Measurements from ENCODE around the gene SNX9.

SNX9 gene

GRCh38 chr6:157860505-157860991 lies 37.5 kb downstream of the SNX9 start:
- Histone ChIP-seq H3K27me3 (ENCODE audit: control insufficient read depth, insufficient read depth, low read length) (no peaks in the 10 kb centered on the region), H3K9ac (ENCODE audit: low read length) (no peak overlapping the region), H3K36me3 (ENCODE audit: control insufficient read depth, insufficient read depth, low read length) (no peaks in the 10 kb centered on the region), H3K9me3 (ENCODE audit: control insufficient read depth, insufficient read depth, low read depth, low read length) (no peaks in the 10 kb centered on the region; the same call in 1 of the 2 replicates), H3K27ac (ENCODE audit: low read depth, low read length) (no peak overlapping the region), H3K4me3 (ENCODE audit: low read depth, low read length) (no peak overlapping the region), H3K4me1 (ENCODE audit: control insufficient read depth, insufficient read depth, low read length) (peaks cover 24% of the 10 kb centered on the region)

DNA sequence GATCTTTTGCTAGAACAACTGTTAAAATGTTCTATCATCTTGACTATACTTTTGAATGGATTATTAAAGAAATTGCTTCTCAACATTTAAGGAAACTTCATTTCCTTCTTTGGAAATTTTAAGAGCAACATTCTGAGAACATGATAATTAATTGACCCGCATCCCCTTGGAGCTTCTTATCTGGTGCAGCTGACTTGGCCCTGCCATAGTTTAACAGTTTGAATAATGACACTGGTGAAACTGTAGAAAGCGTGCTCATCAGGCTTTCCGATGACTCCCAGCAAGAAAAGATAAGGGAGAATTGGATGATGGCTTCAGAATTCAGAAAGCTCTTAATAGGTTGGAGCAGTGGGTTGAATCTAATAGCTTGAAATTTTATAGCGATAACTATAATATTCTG lies 38.1 kb downstream of the SNX9 start:
- Histone ChIP-seq H3K9me3 (ENCODE audit: control insufficient read depth, insufficient read depth, low read depth, low read length) (no peaks in the 10 kb centered on the region; the same call in 1 of the 2 replicates), H3K36me3 (ENCODE audit: control insufficient read depth, insufficient read depth, low read length) (no peaks in the 10 kb centered on the region), H3K4me3 (ENCODE audit: low read depth, low read length) (no peak overlapping the region), H3K9ac (ENCODE audit: low read length) (no peak overlapping the region), H3K4me1 (ENCODE audit: control insufficient read depth, insufficient read depth, low read length) (peaks cover 24% of the 10 kb centered on the region), H3K27me3 (ENCODE audit: control insufficient read depth, insufficient read depth, low read length) (no peaks in the 10 kb centered on the region), H3K27ac (ENCODE audit: low read depth, low read length) (no peak overlapping the region)

- Histone ChIP-seq H3K4me1 (ENCODE audit: control insufficient read depth, insufficient read depth, low read length) (peaks cover 27% of the 10 kb centered on the region), H3K27me3 (ENCODE audit: control insufficient read depth, insufficient read depth, low read length) (no peaks in the 10 kb centered on the region), H3K9me3 (ENCODE audit: control insufficient read depth, insufficient read depth, low read depth, low read length) (no peaks in the 10 kb centered on the region; the same call in 1 of the 2 replicates), H3K4me3 (ENCODE audit: low read depth, low read length) (no peak overlapping the region), H3K27ac (ENCODE audit: low read depth, low read length) (no peak overlapping the region), H3K9ac (ENCODE audit: low read length) (no peak overlapping the region), H3K36me3 (ENCODE audit: control insufficient read depth, insufficient read depth, low read length) (no peaks in the 10 kb centered on the region)
These were observed 38.8 kb downstream of the SNX9 start for GRCh38 chr6:157861814-157862213.

- peaks cover 29% of the 10 kb centered on the region for H3K4me1 ChIP-seq (ENCODE audit: control insufficient read depth, insufficient read depth, low read length)
- H3K27me3 ChIP-seq (ENCODE audit: control insufficient read depth, insufficient read depth, low read length) = no peaks in the 10 kb centered on the region
- H3K27ac ChIP-seq (ENCODE audit: low read depth, low read length) = no peak overlapping the region
- no peak overlapping the region for H3K9ac ChIP-seq (ENCODE audit: low read length)
- H3K4me3 ChIP-seq (ENCODE audit: low read depth, low read length) = no peak overlapping the region
- no peaks in the 10 kb centered on the region for H3K9me3 ChIP-seq (ENCODE audit: control insufficient read depth, insufficient read depth, low read depth, low read length)
- no peaks in the 10 kb centered on the region for H3K36me3 ChIP-seq (ENCODE audit: control insufficient read depth, insufficient read depth, low read length)
These were observed 39.7 kb downstream of the SNX9 start for GRCh38 chr6:157862706-157863105.

DNA sequence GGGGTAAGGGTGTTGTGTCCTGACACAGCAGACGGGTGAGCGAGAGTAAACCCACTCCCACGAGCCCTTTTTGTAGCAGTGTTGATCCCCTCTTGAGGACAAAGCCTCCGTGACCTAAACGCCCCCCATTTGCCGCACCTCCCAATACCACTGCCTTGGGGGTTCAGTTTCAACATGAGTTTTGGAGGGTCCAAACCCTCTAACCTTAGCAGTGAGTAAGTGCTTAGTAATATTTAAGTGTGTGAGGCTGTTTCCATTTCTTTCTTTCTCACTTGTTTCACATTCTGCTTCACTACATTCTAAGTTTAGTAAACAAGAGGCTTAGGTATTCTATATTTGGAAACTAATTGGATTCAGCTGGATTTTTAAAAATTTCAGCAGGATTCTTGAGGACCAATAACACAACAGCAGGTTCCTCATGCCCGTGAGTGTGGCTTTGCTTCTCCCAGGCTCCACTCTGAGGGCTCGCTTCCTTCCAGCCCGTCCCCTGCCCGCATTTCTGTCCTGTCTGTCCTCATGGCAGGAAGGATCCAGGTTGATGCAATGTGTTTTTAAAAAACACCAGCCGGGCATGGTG lies 41.2 kb downstream of the SNX9 start:
- Histone ChIP-seq H3K4me1 (ENCODE audit: control insufficient read depth, insufficient read depth, low read length) (peaks cover 28% of the 10 kb centered on the region), H3K4me3 (ENCODE audit: low read depth, low read length) (no peak overlapping the region), H3K9me3 (ENCODE audit: control insufficient read depth, insufficient read depth, low read depth, low read length) (no peaks in the 10 kb centered on the region), H3K27ac (ENCODE audit: low read depth, low read length) (no peak overlapping the region), H3K9ac (ENCODE audit: low read length) (no peak overlapping the region), H3K36me3 (ENCODE audit: control insufficient read depth, insufficient read depth, low read length) (peaks cover 8% of the 10 kb centered on the region), H3K27me3 (ENCODE audit: control insufficient read depth, insufficient read depth, low read length) (no peaks in the 10 kb centered on the region)

GRCh38 chr6:157865249-157865648 lies 42.2 kb downstream of the SNX9 start:
- Histone ChIP-seq H3K27ac (ENCODE audit: low read depth, low read length) (no peak overlapping the region), H3K4me3 (ENCODE audit: low read depth, low read length) (no peak overlapping the region), H3K4me1 (ENCODE audit: control insufficient read depth, insufficient read depth, low read length) (peaks cover 21% of the 10 kb centered on the region), H3K9ac (ENCODE audit: low read length) (no peak overlapping the region), H3K9me3 (ENCODE audit: control insufficient read depth, insufficient read depth, low read depth, low read length) (no peaks in the 10 kb centered on the region), H3K36me3 (ENCODE audit: control insufficient read depth, insufficient read depth, low read length) (peaks cover 17% of the 10 kb centered on the region), H3K27me3 (ENCODE audit: control insufficient read depth, insufficient read depth, low read length) (no peaks in the 10 kb centered on the region)

- Histone ChIP-seq H3K4me3 (ENCODE audit: low read depth, low read length) (no peak overlapping the region), H3K27ac (ENCODE audit: low read depth, low read length) (no peak overlapping the region), H3K4me1 (ENCODE audit: control insufficient read depth, insufficient read depth, low read length) (peaks cover 5% of the 10 kb centered on the region; the same call in 1 of the 2 replicates), H3K9me3 (ENCODE audit: control insufficient read depth, insufficient read depth, low read depth, low read length) (no peaks in the 10 kb centered on the region), H3K36me3 (ENCODE audit: control insufficient read depth, insufficient read depth, low read length) (peaks cover 24% of the 10 kb centered on the region), H3K27me3 (ENCODE audit: control insufficient read depth, insufficient read depth, low read length) (no peaks in the 10 kb centered on the region), H3K9ac (ENCODE audit: low read length) (no peak overlapping the region)
These were observed 44.1 kb downstream of the SNX9 start for GRCh38 chr6:157867155-157867559.

GRCh38 chr6:157867981-157868380 lies 44.9 kb downstream of the SNX9 start:
- H3K27me3 ChIP-seq (ENCODE audit: control insufficient read depth, insufficient read depth, low read length) = no peaks in the 10 kb centered on the region
- no peak overlapping the region for H3K4me3 ChIP-seq (ENCODE audit: low read depth, low read length)
- H3K27ac ChIP-seq (ENCODE audit: low read depth, low read length) = no peak overlapping the region
- H3K4me1 ChIP-seq (ENCODE audit: control insufficient read depth, insufficient read depth, low read length) = peaks cover 11% of the 10 kb centered on the region; the same call in 1 of the 2 replicates
- peaks cover 28% of the 10 kb centered on the region for H3K36me3 ChIP-seq (ENCODE audit: control insufficient read depth, insufficient read depth, low read length)
- H3K9me3 ChIP-seq (ENCODE audit: control insufficient read depth, insufficient read depth, low read depth, low read length) = no peaks in the 10 kb centered on the region
- H3K9ac ChIP-seq (ENCODE audit: low read length) = no peak overlapping the region

- Histone ChIP-seq H3K27ac (ENCODE audit: low read depth, low read length) (no peak overlapping the region), H3K9ac (ENCODE audit: low read length) (no peak overlapping the region), H3K4me1 (ENCODE audit: control insufficient read depth, insufficient read depth, low read length) (peaks cover 11% of the 10 kb centered on the region; the same call in 1 of the 2 replicates), H3K4me3 (ENCODE audit: low read depth, low read length) (no peak overlapping the region), H3K9me3 (ENCODE audit: control insufficient read depth, insufficient read depth, low read depth, low read length) (no peaks in the 10 kb centered on the region), H3K36me3 (ENCODE audit: control insufficient read depth, insufficient read depth, low read length) (peaks cover 31% of the 10 kb centered on the region), H3K27me3 (ENCODE audit: control insufficient read depth, insufficient read depth, low read length) (no peaks in the 10 kb centered on the region)
These were observed 45.8 kb downstream of the SNX9 start for GRCh38 chr6:157868835-157869234.

DNA sequence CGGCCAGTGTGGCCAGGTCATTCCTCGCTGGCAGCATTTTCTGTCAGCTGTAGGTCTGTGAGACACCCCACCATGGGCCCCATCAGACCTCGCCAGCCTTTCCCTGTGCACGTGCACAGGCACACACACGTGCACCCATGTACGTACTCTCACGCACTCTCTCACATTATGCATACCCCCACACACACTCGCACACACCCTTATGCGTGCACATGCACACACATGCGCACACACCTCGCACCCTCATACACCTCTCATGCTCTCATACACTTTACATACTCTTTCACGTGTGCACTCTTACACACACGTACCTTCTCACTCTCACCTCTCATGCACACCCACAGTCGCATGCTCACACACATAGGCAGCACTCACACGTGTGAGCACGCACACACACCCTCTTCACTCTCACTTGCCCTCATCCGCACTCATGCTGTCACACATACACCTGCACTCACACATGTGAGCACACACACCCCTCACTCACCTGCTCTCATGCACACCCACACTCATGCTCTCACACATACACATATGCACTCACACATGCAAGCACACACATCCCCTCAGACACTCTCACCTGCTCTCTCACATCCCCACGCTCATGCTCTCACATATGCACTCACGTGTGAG lies 46.7 kb downstream of the SNX9 start:
- Histone ChIP-seq H3K27ac (ENCODE audit: low read depth, low read length) (no peak overlapping the region), H3K9ac (ENCODE audit: low read length) (no peak overlapping the region), H3K27me3 (ENCODE audit: control insufficient read depth, insufficient read depth, low read length) (no peaks in the 10 kb centered on the region), H3K4me3 (ENCODE audit: low read depth, low read length) (no peak overlapping the region), H3K4me1 (ENCODE audit: control insufficient read depth, insufficient read depth, low read length) (peaks cover 11% of the 10 kb centered on the region; the same call in 1 of the 2 replicates), H3K9me3 (ENCODE audit: control insufficient read depth, insufficient read depth, low read depth, low read length) (no peaks in the 10 kb centered on the region), H3K36me3 (ENCODE audit: control insufficient read depth, insufficient read depth, low read length) (peaks cover 40% of the 10 kb centered on the region)

GRCh38 chr6:157873735-157874344 lies 50.8 kb downstream of the SNX9 start:
- peaks cover 9% of the 10 kb centered on the region for H3K4me1 ChIP-seq (ENCODE audit: control insufficient read depth, insufficient read depth, low read length)
- H3K36me3 ChIP-seq (ENCODE audit: control insufficient read depth, insufficient read depth, low read length) = peaks cover 68% of the 10 kb centered on the region
- no peaks in the 10 kb centered on the region for H3K9me3 ChIP-seq (ENCODE audit: control insufficient read depth, insufficient read depth, low read depth, low read length)
- no peaks in the 10 kb centered on the region for H3K27me3 ChIP-seq (ENCODE audit: control insufficient read depth, insufficient read depth, low read length)
- no peak overlapping the region for H3K4me3 ChIP-seq (ENCODE audit: low read depth, low read length)
- H3K9ac ChIP-seq (ENCODE audit: low read length) = no peak overlapping the region
- no peak overlapping the region for H3K27ac ChIP-seq (ENCODE audit: low read depth, low read length)
